Measurements from ENCODE around the gene FZD10. TPM values are rescaled to one million over a fixed set of nuclear protein-coding genes. Genes with fewer than 3 reads are reported as not detected.

The FZD10 gene
- total RNA-seq, 1 donor from 2014 or later = 0.40 TPM

- peaks cover 3% of the 10 kb centered on the region for H3K27me3 Mint-ChIP-seq (ENCODE audit: low read depth)
- H3K4me3 Mint-ChIP-seq (ENCODE audit: unreplicated experiment) = no peak overlapping the region
- no peaks in the 10 kb centered on the region for H3K9me3 Mint-ChIP-seq (ENCODE audit: low read depth)
- no peak overlapping the region for H3K27ac Mint-ChIP-seq (ENCODE audit: unreplicated experiment)
- no peak for TF ChIP-seq CTCF (IDR thresholded peaks at IDR 0.05)
- peaks cover 15% of the 10 kb centered on the region for H3K4me1 Mint-ChIP-seq (ENCODE audit: low read depth)
- peak; percentile 9 for DNase-seq (ENCODE audit: low spot score)
- H3K36me3 Mint-ChIP-seq (ENCODE audit: low read depth) = no peaks in the 10 kb centered on the region
Measured at GRCh38 chr12:130117701-130118100, 44.6 kb upstream of the FZD10 start.

GRCh38 chr12:130118181-130118580 lies 44.1 kb upstream of the FZD10 start:
- no peak overlapping the region for H3K4me3 Mint-ChIP-seq (ENCODE audit: unreplicated experiment)
- no peaks in the 10 kb centered on the region for H3K9me3 Mint-ChIP-seq (ENCODE audit: low read depth)
- TF ChIP-seq CTCF (IDR thresholded peaks at IDR 0.05) = no peak
- no peaks in the 10 kb centered on the region for H3K36me3 Mint-ChIP-seq (ENCODE audit: low read depth)
- peak; percentile 78 for DNase-seq (ENCODE audit: low spot score)
- H3K27me3 Mint-ChIP-seq (ENCODE audit: low read depth) = peaks cover 3% of the 10 kb centered on the region
- H3K27ac Mint-ChIP-seq (ENCODE audit: unreplicated experiment) = no peak overlapping the region
- H3K4me1 Mint-ChIP-seq (ENCODE audit: low read depth) = peaks cover 15% of the 10 kb centered on the region

GRCh38 chr12:130119241-130119861 lies 42.9 kb upstream of the FZD10 start:
- H3K36me3 Mint-ChIP-seq (ENCODE audit: low read depth) = no peaks in the 10 kb centered on the region
- H3K27me3 Mint-ChIP-seq (ENCODE audit: low read depth) = peaks cover 3% of the 10 kb centered on the region
- TF ChIP-seq CTCF (IDR thresholded peaks at IDR 0.05) = no peak
- DNase-seq (ENCODE audit: low spot score) = peak; percentile 83
- peaks cover 15% of the 10 kb centered on the region for H3K4me1 Mint-ChIP-seq (ENCODE audit: low read depth)
- no peaks in the 10 kb centered on the region for H3K9me3 Mint-ChIP-seq (ENCODE audit: low read depth)
- no peak overlapping the region for H3K4me3 Mint-ChIP-seq (ENCODE audit: unreplicated experiment)
- H3K27ac Mint-ChIP-seq (ENCODE audit: unreplicated experiment) = no peak overlapping the region

- Mint-ChIP-seq H3K4me1 (ENCODE audit: low read depth) (peaks cover 15% of the 10 kb centered on the region), H3K9me3 (ENCODE audit: low read depth) (no peaks in the 10 kb centered on the region), H3K27me3 (ENCODE audit: low read depth) (peaks cover 3% of the 10 kb centered on the region), H3K27ac (ENCODE audit: unreplicated experiment) (no peak overlapping the region), H3K4me3 (ENCODE audit: unreplicated experiment) (no peak overlapping the region), H3K36me3 (ENCODE audit: low read depth) (no peaks in the 10 kb centered on the region)
- no peak for TF ChIP-seq CTCF (IDR thresholded peaks at IDR 0.05)
- DNase-seq (ENCODE audit: low spot score) = peak; percentile 84
Measured at GRCh38 chr12:130120012-130120805, 42.1 kb upstream of the FZD10 start.

GRCh38 chr12:130121226-130122000 lies 40.9 kb upstream of the FZD10 start:
- Mint-ChIP-seq H3K27ac (ENCODE audit: unreplicated experiment) (no peak overlapping the region), H3K9me3 (ENCODE audit: low read depth) (no peaks in the 10 kb centered on the region), H3K36me3 (ENCODE audit: low read depth) (no peaks in the 10 kb centered on the region), H3K27me3 (ENCODE audit: low read depth) (peaks cover 3% of the 10 kb centered on the region), H3K4me1 (ENCODE audit: low read depth) (peaks cover 15% of the 10 kb centered on the region), H3K4me3 (ENCODE audit: unreplicated experiment) (no peak overlapping the region)
- TF ChIP-seq CTCF (IDR thresholded peaks at IDR 0.05) = no peak
- DNase-seq (ENCODE audit: low spot score) = no peak

All from chondrocyte (in vitro differentiated cells).